Measurements from ENCODE around the gene NFATC3. TPM values are rescaled to one million over a fixed set of nuclear protein-coding genes. Genes with fewer than 3 reads are reported as not detected.
A peak's percentile ranks its signal among the peaks of the same experiment; 100 is the strongest.
"Not testable (repeated sequence)": the region's sequence is repeated elsewhere in the genome, so short reads cannot be mapped to it uniquely, and the experiment has no call there.

NFATC3 gene
- total RNA-seq, 2 donors from 2014 or later = 94.5 to 101 TPM

GRCh38 chr16:68163275-68163674 lies 78.1 kb downstream of the NFATC3 start:
- not testable (repeated sequence) for ATAC-seq; H3K27me3 Mint-ChIP-seq; H3K4me3 Mint-ChIP-seq; H3K4me1 Mint-ChIP-seq; DNase-seq; H3K9me3 ChIP-seq (ENCODE audit: control insufficient read depth, low read length, poor library complexity, severe bottlenecking); H3K36me3 Mint-ChIP-seq (ENCODE audit: low read depth); H3K27ac Mint-ChIP-seq

- H3K9me3 ChIP-seq (ENCODE audit: control insufficient read depth, low read length, poor library complexity, severe bottlenecking) = no peaks in the 10 kb centered on the region
- Mint-ChIP-seq H3K27me3 (no peaks in the 10 kb centered on the region), H3K4me3 (no peak overlapping the region), H3K4me1 (no peaks in the 10 kb centered on the region), H3K27ac (no peak overlapping the region), H3K36me3 (ENCODE audit: low read depth) (peaks cover 3% of the 10 kb centered on the region)
- DNase-seq (no peak), ATAC-seq (no peak)
Observed at GRCh38 chr16:68166264-68166663, 81.1 kb downstream of the NFATC3 start.

- Mint-ChIP-seq H3K36me3 (ENCODE audit: low read depth) (peaks cover 9% of the 10 kb centered on the region), H3K27ac (peak overlapping the region; percentile 34), H3K4me3 (no peak overlapping the region), H3K27me3 (no peaks in the 10 kb centered on the region), H3K4me1 (peaks cover 9% of the 10 kb centered on the region)
- H3K9me3 ChIP-seq (ENCODE audit: control insufficient read depth, low read length, poor library complexity, severe bottlenecking) = no peaks in the 10 kb centered on the region
- DNase-seq (no peak), ATAC-seq (no peak)
Observed at GRCh38 chr16:68179196-68179795, 94.1 kb downstream of the NFATC3 start.

GRCh38 chr16:68179855-68180254 lies 94.7 kb downstream of the NFATC3 start:
- DNase-seq (no peak), ATAC-seq (no peak)
- H3K27me3 Mint-ChIP-seq = no peaks in the 10 kb centered on the region
- peak overlapping the region; percentile 1 for H3K27ac Mint-ChIP-seq
- H3K36me3 Mint-ChIP-seq (ENCODE audit: low read depth) = peaks cover 9% of the 10 kb centered on the region
- H3K4me3 Mint-ChIP-seq = no peak overlapping the region
- H3K4me1 Mint-ChIP-seq = peaks cover 9% of the 10 kb centered on the region
- H3K9me3 ChIP-seq (ENCODE audit: control insufficient read depth, low read length, poor library complexity, severe bottlenecking) = no peaks in the 10 kb centered on the region

- Mint-ChIP-seq H3K27me3 (no peaks in the 10 kb centered on the region), H3K4me1 (peaks cover 4% of the 10 kb centered on the region), H3K27ac (no peak overlapping the region), H3K4me3 (no peak overlapping the region), H3K36me3 (ENCODE audit: low read depth) (peaks cover 9% of the 10 kb centered on the region)
- no peaks in the 10 kb centered on the region for H3K9me3 ChIP-seq (ENCODE audit: control insufficient read depth, low read length, poor library complexity, severe bottlenecking)
- ATAC-seq (no peak), DNase-seq (no peak)
Observed at GRCh38 chr16:68183046-68183445, 97.9 kb downstream of the NFATC3 start.

GRCh38 chr16:68186877-68187276 lies 101.7 kb downstream of the NFATC3 start:
- H3K36me3 Mint-ChIP-seq (ENCODE audit: low read depth) = peaks cover 13% of the 10 kb centered on the region
- H3K27me3 Mint-ChIP-seq = no peaks in the 10 kb centered on the region
- no peak overlapping the region for H3K27ac Mint-ChIP-seq
- DNase-seq (no peak), ATAC-seq (no peak)
- H3K9me3 ChIP-seq (ENCODE audit: control insufficient read depth, low read length, poor library complexity, severe bottlenecking) = no peaks in the 10 kb centered on the region
- peaks cover 6% of the 10 kb centered on the region for H3K4me1 Mint-ChIP-seq
- no peak overlapping the region for H3K4me3 Mint-ChIP-seq

GRCh38 chr16:68187505-68187904 lies 102.3 kb downstream of the NFATC3 start:
- ATAC-seq = no peak
- H3K4me3 Mint-ChIP-seq = no peak overlapping the region
- H3K27ac Mint-ChIP-seq = no peak overlapping the region
- peaks cover 13% of the 10 kb centered on the region for H3K36me3 Mint-ChIP-seq (ENCODE audit: low read depth)
- peaks cover 7% of the 10 kb centered on the region for H3K4me1 Mint-ChIP-seq
- H3K27me3 Mint-ChIP-seq = no peaks in the 10 kb centered on the region
- DNase-seq = no peak
- no peaks in the 10 kb centered on the region for H3K9me3 ChIP-seq (ENCODE audit: control insufficient read depth, low read length, poor library complexity, severe bottlenecking)

GRCh38 chr16:68188170-68188569 lies 103.0 kb downstream of the NFATC3 start:
- Mint-ChIP-seq H3K36me3 (ENCODE audit: low read depth) (peaks cover 13% of the 10 kb centered on the region), H3K4me1 (peaks cover 11% of the 10 kb centered on the region), H3K4me3 (no peak overlapping the region), H3K27me3 (no peaks in the 10 kb centered on the region), H3K27ac (no peak overlapping the region)
- H3K9me3 ChIP-seq (ENCODE audit: control insufficient read depth, low read length, poor library complexity, severe bottlenecking) = no peaks in the 10 kb centered on the region
- DNase-seq (no peak), ATAC-seq (no peak)

- H3K9me3 ChIP-seq (ENCODE audit: control insufficient read depth, low read length, poor library complexity, severe bottlenecking) = no peaks in the 10 kb centered on the region
- Mint-ChIP-seq H3K27ac (no peak overlapping the region), H3K4me3 (no peak overlapping the region), H3K27me3 (no peaks in the 10 kb centered on the region), H3K4me1 (peaks cover 14% of the 10 kb centered on the region), H3K36me3 (ENCODE audit: low read depth) (peaks cover 9% of the 10 kb centered on the region)
- DNase-seq (no peak), ATAC-seq (no peak)
Observed at GRCh38 chr16:68190081-68190480, 104.9 kb downstream of the NFATC3 start.

- H3K27me3 Mint-ChIP-seq = no peaks in the 10 kb centered on the region
- no peak overlapping the region for H3K27ac Mint-ChIP-seq
Observed at GRCh38 chr16:68190736-68191510, 105.8 kb downstream of the NFATC3 start.

GRCh38 chr16:68194251-68194650 lies 109.1 kb downstream of the NFATC3 start:
- Mint-ChIP-seq H3K4me3 (peak overlapping the region; percentile 5), H3K36me3 (ENCODE audit: low read depth) (peaks cover 9% of the 10 kb centered on the region), H3K27me3 (no peaks in the 10 kb centered on the region), H3K4me1 (peaks cover 14% of the 10 kb centered on the region), H3K27ac (no peak overlapping the region)
- no peak for ATAC-seq
- H3K9me3 ChIP-seq (ENCODE audit: control insufficient read depth, low read length, poor library complexity, severe bottlenecking) = no peaks in the 10 kb centered on the region
- DNase-seq = no peak

More at GRCh38 chr16:68190736-68191510, 105.8 kb downstream of the NFATC3 start:
- Mint-ChIP-seq H3K36me3 (ENCODE audit: low read depth) (peaks cover 9% of the 10 kb centered on the region), H3K4me3 (no peak overlapping the region), H3K4me1 (peaks cover 14% of the 10 kb centered on the region)
- DNase-seq (no peak), ATAC-seq (no peak)
- H3K9me3 ChIP-seq (ENCODE audit: control insufficient read depth, low read length, poor library complexity, severe bottlenecking) = no peaks in the 10 kb centered on the region

- no peaks in the 10 kb centered on the region for H3K9me3 ChIP-seq (ENCODE audit: control insufficient read depth, low read length, poor library complexity, severe bottlenecking)
- Mint-ChIP-seq H3K27ac (no peak overlapping the region), H3K36me3 (ENCODE audit: low read depth) (peaks cover 6% of the 10 kb centered on the region), H3K4me3 (no peak overlapping the region), H3K27me3 (no peaks in the 10 kb centered on the region), H3K4me1 (peaks cover 12% of the 10 kb centered on the region)
- ATAC-seq (no peak), DNase-seq (no peak)
Observed at GRCh38 chr16:68197250-68197649, 112.1 kb downstream of the NFATC3 start.

- peaks cover 4% of the 10 kb centered on the region for H3K36me3 Mint-ChIP-seq (ENCODE audit: low read depth)
- no peaks in the 10 kb centered on the region for H3K9me3 ChIP-seq (ENCODE audit: control insufficient read depth, low read length, poor library complexity, severe bottlenecking)
- ATAC-seq (peak; percentile 49), DNase-seq (no peak)
- H3K27ac Mint-ChIP-seq = peak overlapping the region; percentile 86
- no peak overlapping the region for H3K4me3 Mint-ChIP-seq
- H3K27me3 Mint-ChIP-seq = no peaks in the 10 kb centered on the region
- H3K4me1 Mint-ChIP-seq = peaks cover 4% of the 10 kb centered on the region
Observed at GRCh38 chr16:68200088-68200783, 115.1 kb downstream of the NFATC3 start.

All from T-helper 17 cell (primary cell).